Measurements from ENCODE around the gene ATP9A.
A peak's percentile ranks its signal among the peaks of the same experiment; 100 is the strongest.
"Not testable (repeated sequence)": the region's sequence is repeated elsewhere in the genome, so short reads cannot be mapped to it uniquely, and the experiment has no call there.

Gene ATP9A

DNA sequence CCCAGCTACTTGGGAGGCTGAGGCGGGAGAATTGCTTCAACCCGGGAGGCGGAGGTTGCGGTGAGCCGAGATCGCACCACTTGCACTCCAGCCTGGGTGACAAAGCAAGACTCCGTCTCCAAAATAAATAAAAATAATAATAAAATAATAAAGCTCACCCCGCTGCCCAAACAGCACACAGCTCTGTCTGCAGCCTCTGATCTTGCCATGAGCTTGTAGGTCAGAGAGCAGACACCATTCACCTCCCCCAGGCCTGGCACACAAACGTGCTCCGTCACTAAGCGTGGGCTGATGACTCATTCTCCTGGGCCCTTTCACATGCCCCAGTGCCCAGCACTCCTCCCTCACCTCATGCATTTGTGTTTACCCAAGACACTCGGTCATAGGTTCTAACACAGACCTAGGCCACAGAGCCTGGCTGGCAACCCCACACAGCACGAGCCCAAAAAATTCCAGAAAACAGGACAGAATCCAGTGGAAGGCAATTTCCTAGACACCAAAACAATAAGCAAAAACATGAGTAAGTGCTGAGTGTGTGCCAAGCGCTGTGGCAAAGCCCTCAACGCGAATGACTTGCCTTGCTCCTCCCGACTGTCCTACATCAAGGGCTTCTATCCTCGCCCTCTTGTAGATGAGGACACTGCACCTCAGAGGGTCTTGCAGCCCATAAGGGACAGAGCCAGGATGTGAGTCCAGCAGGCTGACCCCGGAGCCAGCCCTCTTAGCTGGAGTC is 18.0 kb downstream of the ATP9A start:
- DNase-seq, result peak; percentile 69

GRCh38 chr20:51749674-51750036 is 18.5 kb downstream of the ATP9A start:
- peak; percentile 53 for DNase-seq

DNA sequence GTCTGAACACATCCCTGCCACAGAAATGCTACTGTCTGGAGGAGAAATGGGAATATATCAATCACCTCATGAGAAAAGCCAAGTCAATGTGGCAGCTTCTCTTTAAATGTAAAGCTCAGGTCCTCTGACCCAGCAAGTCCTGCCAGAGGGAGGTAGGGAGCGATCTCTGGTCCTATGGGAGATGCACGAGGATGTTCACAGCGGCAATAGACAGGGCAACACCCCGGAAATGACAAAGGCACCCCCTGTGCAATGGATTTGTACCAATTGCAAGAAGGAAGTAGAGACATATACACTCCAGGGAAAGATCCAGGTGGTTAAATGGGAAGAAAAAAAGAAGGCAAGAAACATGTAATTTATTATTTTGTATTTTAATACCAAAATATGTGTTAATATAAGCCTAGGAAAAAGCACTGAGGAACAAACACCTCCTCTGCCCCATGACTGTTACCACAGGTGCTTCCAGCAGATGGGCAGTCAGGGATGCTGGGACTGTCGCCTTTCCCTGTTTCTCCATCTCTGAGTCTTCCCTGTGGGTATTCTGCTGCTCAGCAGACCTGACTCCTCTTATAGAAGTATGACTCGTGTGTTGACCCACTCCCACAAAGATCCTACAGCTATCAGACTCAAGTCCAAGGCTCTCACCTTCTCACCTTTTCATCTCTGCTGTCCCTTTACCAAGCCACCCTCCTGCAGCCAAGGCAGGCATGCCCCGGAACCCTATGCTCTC is 20.8 kb downstream of the ATP9A start:
- DNase-seq, result no peak

DNA sequence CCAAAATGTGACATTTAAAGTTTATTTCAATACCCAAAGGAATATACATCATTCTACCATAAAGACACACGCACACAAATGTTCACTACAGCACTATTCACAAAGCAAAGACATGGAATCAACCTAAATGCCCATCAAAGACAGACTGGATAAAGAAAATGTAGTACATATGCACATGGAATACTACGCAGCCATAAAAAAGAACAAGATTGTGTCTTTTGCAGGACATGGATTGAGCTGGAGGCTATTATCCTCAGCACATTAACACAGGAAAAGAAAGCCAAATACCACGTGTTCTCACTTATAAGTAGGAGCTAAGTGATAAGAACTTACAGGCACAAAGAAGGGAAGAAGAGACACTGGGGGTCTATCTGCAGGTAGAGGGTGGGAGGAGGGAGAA is 22.4 kb downstream of the ATP9A start:
- DNase-seq, result no peak

DNA sequence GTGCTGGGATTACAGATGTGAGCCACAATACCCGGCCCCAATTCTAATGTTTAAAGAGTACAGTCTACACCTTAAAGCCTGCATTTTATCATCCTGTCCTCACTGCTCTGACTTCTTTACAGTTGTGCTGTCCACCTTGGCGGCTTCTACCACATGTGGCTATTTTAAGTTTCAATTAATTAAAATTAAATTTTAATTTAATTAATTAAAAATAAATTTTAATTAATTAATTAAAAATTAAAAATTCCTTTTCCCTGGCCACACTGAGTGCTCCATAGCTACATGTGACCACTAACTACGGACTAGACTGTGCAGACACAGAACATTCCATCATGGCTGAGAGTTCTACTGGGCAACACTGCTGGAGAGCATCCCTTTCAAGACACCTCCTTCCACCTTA is 27.4 kb downstream of the ATP9A start:
- no peak for DNase-seq

GRCh38 chr20:51740308-51740707 is 27.9 kb downstream of the ATP9A start:
- DNase-seq, result not testable (repeated sequence)

DNA sequence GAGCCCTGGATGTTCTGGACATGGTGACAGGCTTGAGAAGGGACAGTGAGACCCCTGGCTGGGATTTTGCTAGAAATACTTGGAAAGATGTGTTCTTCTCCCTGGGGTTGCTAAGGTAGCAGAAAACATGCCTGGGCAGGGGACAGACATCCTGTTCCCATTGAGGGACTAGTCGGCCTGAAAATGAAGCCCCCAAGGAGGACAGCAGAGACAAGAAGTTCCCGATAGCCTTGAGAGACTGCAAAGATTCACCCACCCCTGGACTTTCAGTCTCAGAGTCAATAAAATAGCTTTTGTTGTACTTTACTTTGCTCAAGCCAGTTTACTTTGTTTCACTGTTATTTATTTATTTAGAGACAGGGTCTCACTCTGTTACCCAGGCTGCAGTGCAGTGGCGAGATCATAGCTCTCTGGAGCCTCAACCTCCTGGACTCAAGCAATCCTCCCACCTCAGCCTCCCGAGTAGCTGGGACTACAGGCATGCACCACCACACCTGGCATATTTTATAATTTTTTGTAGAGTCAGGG is 28.4 kb downstream of the ATP9A start:
- DNase-seq, result no peak

DNA sequence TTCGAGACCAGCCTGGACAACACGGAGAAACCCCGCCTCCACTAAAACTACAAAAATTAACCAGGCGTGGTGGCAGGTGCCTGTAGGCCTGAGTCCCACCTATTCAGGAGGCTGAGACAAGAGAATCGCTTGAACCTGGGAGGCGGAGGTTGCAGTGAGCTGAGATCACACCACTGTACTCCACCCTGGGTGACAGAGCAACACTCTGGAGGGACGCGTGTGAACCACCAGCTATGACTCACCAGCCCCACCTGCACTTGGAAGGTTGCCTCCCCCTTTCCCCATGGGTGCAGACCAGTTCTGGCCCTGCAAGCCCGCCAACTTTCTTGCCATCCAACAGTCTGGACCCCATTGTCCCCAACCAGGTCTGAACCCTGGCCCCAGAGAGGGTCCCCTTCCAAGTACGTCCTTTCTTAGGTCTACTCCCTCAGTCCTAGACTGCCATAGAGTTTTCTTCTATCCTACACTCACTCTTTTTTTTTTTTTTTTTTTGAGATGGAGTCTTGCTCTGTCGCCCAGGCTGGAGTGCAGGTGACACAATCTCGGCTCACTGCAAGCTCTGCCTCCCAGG is 29.2 kb downstream of the ATP9A start:
- DNase-seq, result no peak

- not testable (repeated sequence) for DNase-seq
Observed at GRCh38 chr20:51738261-51738660, 29.9 kb downstream of the ATP9A start.

DNA sequence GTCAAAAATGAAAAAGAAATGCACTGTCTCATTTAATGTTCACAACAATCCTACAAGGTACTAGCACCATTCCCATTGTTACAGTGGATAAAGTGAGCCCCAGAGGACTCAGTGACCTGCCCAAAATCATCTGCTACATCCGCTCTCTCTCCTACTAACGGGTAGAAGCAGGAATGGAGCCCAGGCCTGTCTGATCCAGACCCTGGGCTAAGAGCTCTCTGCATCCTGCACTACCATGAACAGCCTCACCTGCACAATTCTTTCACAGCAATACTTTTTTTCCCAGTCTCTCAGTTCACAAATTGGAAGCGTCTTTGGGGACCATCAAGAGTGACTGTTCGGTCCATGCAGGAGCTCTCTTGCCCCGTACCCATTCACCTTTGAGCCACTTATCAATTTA is 31.2 kb downstream of the ATP9A start:
- DNase-seq, result no peak

GRCh38 chr20:51735728-51736600 is 32.2 kb downstream of the ATP9A start:
- no peak for DNase-seq

DNA sequence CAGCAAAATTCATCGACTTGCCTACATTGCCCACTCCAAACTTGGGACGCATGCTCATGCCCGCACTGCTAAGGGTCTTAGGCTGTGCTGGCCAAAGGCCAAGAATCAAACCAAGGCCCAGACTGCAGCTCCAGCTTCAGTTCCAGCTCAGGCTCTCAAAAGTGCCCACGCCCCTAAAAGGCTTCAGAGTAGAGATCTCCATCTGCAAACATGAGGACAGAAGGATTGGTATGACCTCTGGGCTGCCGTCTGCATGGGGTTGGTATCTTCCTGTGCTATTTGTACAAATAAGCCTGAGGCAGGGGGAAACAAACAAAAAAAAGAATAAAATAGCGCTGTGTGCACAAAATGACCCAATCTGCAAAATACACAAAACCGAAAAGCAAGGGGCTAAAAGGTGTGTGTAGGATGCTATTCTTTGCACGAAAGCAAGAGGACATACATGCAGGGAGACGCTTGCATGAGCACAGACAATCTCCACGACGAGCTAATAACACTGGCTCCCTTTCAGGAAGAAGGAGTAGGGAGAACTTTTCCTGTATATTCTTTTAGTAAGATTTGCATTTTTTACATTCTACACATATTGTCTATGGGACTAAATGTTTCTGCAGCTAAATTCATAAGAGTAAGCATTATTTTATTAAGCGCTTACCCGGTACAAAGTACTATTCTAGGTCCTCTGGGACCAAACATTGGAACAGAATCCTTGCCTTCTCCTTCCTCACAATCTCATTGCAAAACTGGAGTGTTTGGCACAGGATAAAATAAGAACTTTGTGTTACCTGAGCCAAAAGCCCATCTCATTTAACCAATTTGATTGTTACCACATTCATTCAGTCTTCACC is 33.1 kb downstream of the ATP9A start:
- no peak for DNase-seq

DNA sequence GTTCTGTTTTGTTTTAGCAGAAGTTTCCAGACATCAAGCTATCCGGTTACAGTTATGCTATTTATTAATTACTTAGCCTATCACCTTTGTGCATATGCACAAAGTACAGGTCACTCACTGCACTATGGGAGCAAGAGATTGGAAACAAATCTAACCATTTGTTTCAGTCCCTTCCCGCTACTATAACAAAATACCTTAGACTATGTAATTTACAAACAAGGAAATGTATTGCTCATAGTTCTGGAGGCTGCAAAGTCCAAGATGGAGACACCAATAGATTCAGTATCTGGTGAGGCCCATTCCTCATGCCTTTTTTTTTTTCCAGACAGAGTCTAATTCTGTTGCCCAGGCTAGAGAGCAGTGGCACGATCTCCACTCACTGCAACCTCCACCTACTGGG is 35.1 kb downstream of the ATP9A start:
- no peak for DNase-seq

- no peak for DNase-seq
Observed at GRCh38 chr20:51732096-51732791, 35.9 kb downstream of the ATP9A start.

DNA sequence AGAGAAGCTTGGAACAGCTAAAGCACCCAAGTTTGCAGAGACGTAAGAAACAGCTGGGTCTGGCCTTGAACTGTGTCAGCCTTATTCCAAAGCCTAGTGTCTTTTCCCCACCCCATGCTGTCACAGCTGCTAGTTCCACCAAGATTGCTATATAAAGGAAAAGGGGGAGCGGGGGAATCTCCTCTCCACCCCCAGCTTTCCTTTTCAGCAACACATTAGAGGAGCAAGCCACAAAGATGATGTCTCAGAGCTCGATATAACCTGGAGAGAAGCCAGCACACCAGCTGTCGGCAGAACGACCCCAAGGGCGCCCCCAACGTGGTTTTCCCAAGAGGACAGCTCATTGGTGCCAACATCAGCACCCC is 36.5 kb downstream of the ATP9A start:
- no peak for DNase-seq

GRCh38 chr20:51729771-51730170 is 38.4 kb downstream of the ATP9A start:
- DNase-seq, result no peak

GRCh38 chr20:51728737-51729136 is 39.5 kb downstream of the ATP9A start:
- DNase-seq, result no peak

DNA sequence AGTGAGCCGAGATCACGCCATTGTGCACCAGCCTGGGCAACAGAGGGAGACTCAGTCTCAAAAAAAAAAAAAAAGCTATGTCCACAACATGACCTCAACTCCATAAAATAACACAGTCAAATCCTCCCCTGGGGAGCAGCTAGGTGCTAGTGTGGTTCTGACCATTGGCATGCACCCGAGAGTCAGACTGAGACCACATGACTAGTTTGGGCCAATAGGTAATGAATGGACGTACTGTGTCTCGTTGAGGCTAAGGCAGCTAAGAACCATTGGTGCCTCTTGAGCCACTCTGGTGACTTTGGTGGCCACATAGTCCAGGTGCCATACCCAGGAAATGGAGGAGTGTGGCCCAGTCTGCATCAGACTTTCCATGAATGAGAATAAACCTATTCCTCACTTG is 40.3 kb downstream of the ATP9A start:
- no peak for DNase-seq

DNA sequence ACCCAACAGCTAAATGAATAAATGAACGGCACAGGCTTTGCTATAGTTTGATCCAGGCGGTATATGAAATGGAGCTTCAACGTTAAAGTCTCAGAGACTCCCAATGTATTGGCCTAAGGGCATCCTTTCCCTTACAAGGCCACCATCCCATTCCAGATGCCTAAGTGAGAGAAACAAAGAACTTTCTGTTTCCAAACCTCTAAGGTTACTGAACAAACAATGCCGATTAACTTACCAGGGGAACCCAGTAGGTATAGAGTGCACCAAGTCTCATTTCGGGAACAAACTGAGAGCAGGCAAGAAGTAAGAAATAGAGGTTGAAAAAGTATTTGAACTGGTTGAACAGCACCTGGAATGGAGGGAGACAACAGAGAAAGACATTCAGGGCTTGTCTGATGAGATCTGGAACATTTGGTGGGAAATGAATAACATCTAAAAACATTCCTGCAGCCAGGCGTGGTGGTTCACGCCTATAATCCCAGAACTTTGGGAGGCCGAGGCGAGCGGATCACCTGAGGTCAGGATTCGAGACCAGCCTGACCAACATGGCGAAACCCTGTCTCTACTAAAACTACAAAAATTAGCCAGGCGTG is 42.5 kb downstream of the ATP9A start:
- no peak for DNase-seq

GRCh38 chr20:51723026-51723425 is 45.2 kb downstream of the ATP9A start:
- DNase-seq, result not testable (repeated sequence)

GRCh38 chr20:51722246-51722645 is 45.9 kb downstream of the ATP9A start:
- not testable (repeated sequence) for DNase-seq
